ENCODE results near the gene ABLIM1. TPM values are rescaled to one million over a fixed set of nuclear protein-coding genes. Genes with fewer than 3 reads are reported as not detected.

ABLIM1 gene
- polyA plus RNA-seq, 3 donors: 0.33 to 0.91 (median 0.57) TPM

GRCh38 chr10:114668375-114669080 lies 10.5 kb upstream of the ABLIM1 start:
- Mint-ChIP-seq H3K27ac (no peak overlapping the region), H3K4me3 (no peak overlapping the region), H3K4me1 (peaks cover 3% of the 10 kb centered on the region), H3K9me3 (peaks cover 0 to 6% (median 0%) of the 10 kb centered on the region in 7 donors), H3K36me3 (no peaks in the 10 kb centered on the region), H3K27me3 (ENCODE audit: low read depth in 3 of 3) (peaks cover 0 to 2% (median 0%) of the 10 kb centered on the region in 3 donors)
- no peak overlapping the region for H3K4me2 ChIP-seq (replicated peaks; ENCODE audit: extremely low read depth, low read length, poor library complexity, severe bottlenecking)
- H3K36me3 ChIP-seq (replicated peaks in 1 of 2; ENCODE audit: control insufficient read depth in 1 of 2, insufficient read depth in 2 of 2, low read length in 2 of 2): no peaks in the 10 kb centered on the region
- WGBS (ENCODE audit: insufficient coverage): 100% methylated on average over 2 of the region's 6 CpGs
- H4K20me1 ChIP-seq (ENCODE audit: insufficient read depth, low read length): no peaks in the 10 kb centered on the region
- TF ChIP-seq CTCF (IDR thresholded peaks at IDR 0.05): no peak
- no peaks in the 10 kb centered on the region for H3K79me2 ChIP-seq (ENCODE audit: insufficient read depth, low read length)
- H3K4me1 ChIP-seq (ENCODE audit: control insufficient read depth in 1 of 2, insufficient read depth in 2 of 2, low read length in 2 of 2): no peaks in the 10 kb centered on the region
- no peaks in the 10 kb centered on the region for H3K27me3 ChIP-seq (ENCODE audit: control insufficient read depth in 2 of 2, insufficient read depth in 2 of 2, low read length in 2 of 2)
- no peak for DNase-seq
- H3K9ac ChIP-seq (ENCODE audit: insufficient read depth, low read length, poor library complexity, severe bottlenecking): no peak overlapping the region
- no peak overlapping the region for H2AFZ ChIP-seq (ENCODE audit: insufficient read depth, low read depth, low read length, poor library complexity, severe bottlenecking)
- intact Hi-C loops (cut with micrococcal nuclease): no loop called here
- H3K4me3 ChIP-seq (replicated peaks in 1 of 3; ENCODE audit: low read depth in 2 of 3, low read length in 3 of 3): no peak overlapping the region
- H3K9me3 ChIP-seq (replicated peaks in 1 of 2; ENCODE audit: control insufficient read depth in 1 of 2, insufficient read depth in 1 of 2, low read length in 2 of 2): no peaks in the 10 kb centered on the region
- H3K27ac ChIP-seq (ENCODE audit: low read depth in 1 of 2, low read length in 2 of 2): no peak overlapping the region

GRCh38 chr10:114665873-114666272 lies 7.8 kb upstream of the ABLIM1 start:
- H3K4me1 Mint-ChIP-seq: no peaks in the 10 kb centered on the region
- WGBS (ENCODE audit: insufficient coverage): no CpG with 5 or more reads among the region's 1 CpG

More at GRCh38 chr10:114665873-114666272, 7.8 kb upstream of the ABLIM1 start:
- no peak for DNase-seq
- no peaks in the 10 kb centered on the region for H3K4me1 ChIP-seq (ENCODE audit: control insufficient read depth in 1 of 2, insufficient read depth in 2 of 2, low read length in 2 of 2)
- Mint-ChIP-seq H3K9me3 (peaks cover 0 to 3% (median 0%) of the 10 kb centered on the region in 7 donors), H3K4me3 (no peak overlapping the region), H3K36me3 (no peaks in the 10 kb centered on the region), H3K27me3 (ENCODE audit: low read depth in 3 of 3) (peaks cover 0 to 2% (median 0%) of the 10 kb centered on the region in 3 donors), H3K27ac (no peak overlapping the region)
- H4K20me1 ChIP-seq (ENCODE audit: insufficient read depth, low read length): no peaks in the 10 kb centered on the region
- H3K4me2 ChIP-seq (replicated peaks; ENCODE audit: extremely low read depth, low read length, poor library complexity, severe bottlenecking): no peak overlapping the region
- no peaks in the 10 kb centered on the region for H3K9me3 ChIP-seq (replicated peaks in 1 of 2; ENCODE audit: control insufficient read depth in 1 of 2, insufficient read depth in 1 of 2, low read length in 2 of 2)
- no peaks in the 10 kb centered on the region for H3K36me3 ChIP-seq (replicated peaks in 1 of 2; ENCODE audit: control insufficient read depth in 1 of 2, insufficient read depth in 2 of 2, low read length in 2 of 2)
- no peaks in the 10 kb centered on the region for H3K79me2 ChIP-seq (ENCODE audit: insufficient read depth, low read length)
- TF ChIP-seq CTCF (IDR thresholded peaks at IDR 0.05): no peak
- no peak overlapping the region for H3K27ac ChIP-seq (ENCODE audit: low read depth in 1 of 2, low read length in 2 of 2)
- intact Hi-C loops (cut with micrococcal nuclease): no loop called here
- H2AFZ ChIP-seq (ENCODE audit: insufficient read depth, low read depth, low read length, poor library complexity, severe bottlenecking): no peak overlapping the region
- H3K27me3 ChIP-seq (ENCODE audit: control insufficient read depth in 2 of 2, insufficient read depth in 2 of 2, low read length in 2 of 2): no peaks in the 10 kb centered on the region
- H3K4me3 ChIP-seq (replicated peaks in 1 of 3; ENCODE audit: low read depth in 2 of 3, low read length in 3 of 3): no peak overlapping the region
- no peak overlapping the region for H3K9ac ChIP-seq (ENCODE audit: insufficient read depth, low read length, poor library complexity, severe bottlenecking)

All from CD14-positive monocyte (primary cell).